GM21786 (cell line): ENCODE results near the gene RFESD.
"Not testable (repeated sequence)": the region's sequence is repeated elsewhere in the genome, so short reads cannot be mapped to it uniquely, and the experiment has no call there.

ENCODE experiments used
- ATAC-seq: cut with Tn5 transposase; IDR thresholded peaks from one replicate; pipeline ENCODE4 v1.9.1; 2021; ENCODE audit not compliant: unreplicated experiment

The RFESD gene

DNA sequence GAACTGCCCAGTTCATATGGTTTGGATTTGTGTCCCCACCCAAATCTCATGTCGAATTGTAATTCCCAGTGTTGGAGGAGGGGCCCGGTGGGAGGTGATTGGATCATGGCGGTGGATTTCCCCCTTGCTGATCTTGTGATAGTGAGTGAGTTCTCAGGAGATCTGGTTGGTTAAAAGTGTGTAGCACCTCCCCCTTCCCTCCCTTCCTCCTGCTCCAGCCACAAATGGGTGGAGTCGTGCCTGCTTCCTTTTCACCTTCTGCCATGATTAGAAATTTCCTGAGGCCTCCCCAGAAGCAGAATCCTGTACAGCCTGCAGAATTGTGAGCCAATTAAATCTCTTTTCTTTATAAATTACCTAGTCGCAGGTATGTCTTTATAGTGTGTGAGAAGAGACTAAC lies 59.6 kb downstream of the RFESD start:
- ATAC-seq, result not testable (repeated sequence)

DNA sequence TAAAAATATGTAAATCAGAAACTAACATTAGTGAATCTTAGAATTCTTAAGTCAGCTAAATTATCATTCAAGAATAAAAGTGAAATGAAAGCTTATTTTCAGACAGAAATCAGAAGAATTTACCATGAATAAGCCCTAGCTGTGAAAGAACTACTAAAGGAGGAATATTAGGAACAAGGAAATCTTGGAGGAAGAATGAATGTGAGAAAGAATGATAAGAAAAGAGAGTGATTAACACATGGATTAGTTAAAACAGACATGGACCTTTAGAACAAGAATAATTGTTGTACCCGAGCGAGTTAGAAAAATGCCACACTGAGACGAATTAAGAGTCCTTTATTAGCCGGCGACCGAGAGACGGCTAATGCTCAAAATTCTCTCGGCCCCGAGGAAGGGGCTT lies 60.5 kb downstream of the RFESD start:
- ATAC-seq, result no peak
